ENCODE results near the gene KLKB1. TPM values are rescaled to one million over a fixed set of nuclear protein-coding genes. Genes with fewer than 3 reads are reported as not detected.
"Not testable (repeated sequence)": the region's sequence is repeated elsewhere in the genome, so short reads cannot be mapped to it uniquely, and the experiment has no call there.

Gene KLKB1
- total and polyA plus RNA-seq, 11 donors: 0.33 to 2.1 (median 0.80) TPM

GRCh38 chr4:186241616-186242015 is 14.3 kb downstream of the KLKB1 start:
- DNase-seq: no peak
- Histone ChIP-seq H3K27ac (no peak overlapping the region), H3K4me3 (no peak overlapping the region), H3K36me3 (peaks cover 0 to 10% (median 0%) of the 10 kb centered on the region in 9 donors), H3K27me3 (no peaks in the 10 kb centered on the region), H3K9me3 (no peaks in the 10 kb centered on the region), H3K4me1 (peaks cover 0 to 6% (median 0%) of the 10 kb centered on the region in 12 donors)
- TF ChIP-seq POLR2A (IDR thresholded peaks at IDR 0.05): no peak
- TF ChIP-seq, protein P1, sequence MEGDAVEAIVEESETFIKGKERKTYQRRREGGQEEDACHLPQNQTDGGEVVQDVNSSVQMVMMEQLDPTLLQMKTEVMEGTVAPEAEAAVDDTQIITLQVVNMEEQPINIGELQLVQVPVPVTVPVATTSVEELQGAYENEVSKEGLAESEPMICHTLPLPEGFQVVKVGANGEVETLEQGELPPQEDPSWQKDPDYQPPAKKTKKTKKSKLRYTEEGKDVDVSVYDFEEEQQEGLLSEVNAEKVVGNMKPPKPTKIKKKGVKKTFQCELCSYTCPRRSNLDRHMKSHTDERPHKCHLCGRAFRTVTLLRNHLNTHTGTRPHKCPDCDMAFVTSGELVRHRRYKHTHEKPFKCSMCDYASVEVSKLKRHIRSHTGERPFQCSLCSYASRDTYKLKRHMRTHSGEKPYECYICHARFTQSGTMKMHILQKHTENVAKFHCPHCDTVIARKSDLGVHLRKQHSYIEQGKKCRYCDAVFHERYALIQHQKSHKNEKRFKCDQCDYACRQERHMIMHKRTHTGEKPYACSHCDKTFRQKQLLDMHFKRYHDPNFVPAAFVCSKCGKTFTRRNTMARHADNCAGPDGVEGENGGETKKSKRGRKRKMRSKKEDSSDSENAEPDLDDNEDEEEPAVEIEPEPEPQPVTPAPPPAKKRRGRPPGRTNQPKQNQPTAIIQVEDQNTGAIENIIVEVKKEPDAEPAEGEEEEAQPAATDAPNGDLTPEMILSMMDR (IDR thresholded peaks at IDR 0.05): no peak
- intact Hi-C loops (cut with DNase I): no loop called here
- no peak for ATAC-seq
- 61 to 67% (median 63%) methylated on average over 4 of the region's 4 CpGs for WGBS, 4 donors

- ATAC-seq; H3K4me1 ChIP-seq; H3K4me3 ChIP-seq; intact Hi-C loops (cut with DNase I); DNase-seq; H3K27me3 ChIP-seq; H3K27ac ChIP-seq; H3K9me3 ChIP-seq: not testable (repeated sequence)
- H3K36me3 ChIP-seq: peaks cover 0 to 10% (median 0%) of the 10 kb centered on the region in 9 donors
- WGBS, 4 donors: 79 to 90% (median 88%) methylated on average over 10 of the region's 10 CpGs
These were observed 14.7 kb downstream of the KLKB1 start for GRCh38 chr4:186242031-186242430.

- Histone ChIP-seq H3K27me3 (no peaks in the 10 kb centered on the region), H3K9me3 (no peaks in the 10 kb centered on the region), H3K4me1 (peaks cover 0 to 6% (median 0%) of the 10 kb centered on the region in 12 donors), H3K36me3 (peaks cover 0 to 7% (median 0%) of the 10 kb centered on the region in 9 donors), H3K4me3 (no peak overlapping the region), H3K27ac (no peak overlapping the region)
- ATAC-seq (no peak), DNase-seq (no peak)
- no peak for TF ChIP-seq POLR2A (IDR thresholded peaks at IDR 0.05)
- TF ChIP-seq, protein P1 (IDR thresholded peaks at IDR 0.05): no peak
- WGBS, 4 donors: 66 to 73% (median 71%) methylated on average over 2 of the region's 2 CpGs
- intact Hi-C loops (cut with DNase I): no loop called here
These were observed 16.0 kb downstream of the KLKB1 start for GRCh38 chr4:186243331-186243730.

GRCh38 chr4:186244835-186245234 is 17.5 kb downstream of the KLKB1 start:
- intact Hi-C loops (cut with DNase I): no loop called here
- Histone ChIP-seq H3K36me3 (peaks cover 0 to 7% (median 0%) of the 10 kb centered on the region in 9 donors), H3K27me3 (no peaks in the 10 kb centered on the region), H3K27ac (no peak overlapping the region), H3K9me3 (no peaks in the 10 kb centered on the region), H3K4me1 (peaks cover 0 to 6% (median 0%) of the 10 kb centered on the region in 12 donors), H3K4me3 (no peak overlapping the region)
- 80 to 90% (median 84%) methylated on average over 5 of the region's 5 CpGs for WGBS, 4 donors
- DNase-seq: no peak
- TF ChIP-seq POLR2A (IDR thresholded peaks at IDR 0.05): no peak
- TF ChIP-seq, protein P1 (IDR thresholded peaks at IDR 0.05): no peak
- no peak for ATAC-seq

DNA sequence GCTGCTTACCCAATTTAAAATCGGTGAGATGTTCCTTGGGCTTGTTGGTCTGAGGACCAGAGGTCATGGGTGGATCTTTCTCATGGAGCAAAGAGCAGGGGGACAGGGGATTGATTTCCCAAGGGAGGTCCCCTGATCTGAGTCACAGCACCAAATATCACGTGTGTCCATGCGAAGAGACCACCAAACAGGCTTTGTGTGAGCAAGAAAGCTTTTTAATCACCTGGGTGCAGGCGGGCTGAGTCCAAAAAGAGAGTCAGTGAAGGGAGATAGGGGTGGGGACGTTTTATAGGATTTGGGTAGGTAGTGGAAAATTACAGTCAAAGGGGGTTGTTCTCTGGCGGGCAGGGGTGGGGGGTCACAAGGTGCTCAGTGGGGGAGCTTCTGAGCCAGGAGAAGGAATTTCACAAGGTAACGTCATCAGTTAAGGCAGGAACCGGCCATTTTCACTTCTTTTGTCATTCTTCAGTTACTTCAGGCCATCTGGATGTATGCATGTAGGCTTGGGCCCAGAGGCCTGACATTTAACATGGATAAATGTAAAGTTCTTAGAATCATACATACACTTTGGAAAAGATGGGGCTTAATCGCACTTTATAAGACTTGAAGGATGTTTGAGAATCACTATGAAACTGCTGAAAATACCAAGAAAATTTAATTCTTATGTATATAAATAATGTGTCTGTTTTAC is 19.9 kb downstream of the KLKB1 start:
- H3K27ac ChIP-seq; H3K27me3 ChIP-seq; H3K9me3 ChIP-seq; H3K4me1 ChIP-seq; DNase-seq; H3K4me3 ChIP-seq; ATAC-seq; intact Hi-C loops (cut with DNase I): not testable (repeated sequence)
- H3K36me3 ChIP-seq: peaks cover 0 to 21% (median 0%) of the 10 kb centered on the region in 9 donors
- 84 to 88% (median 86%) methylated on average over 9 of the region's 9 CpGs for WGBS, 4 donors
